HepG2 (cell line): ENCODE results near the gene UBE2E1. TPM values are rescaled to one million over a fixed set of nuclear protein-coding genes. Genes with fewer than 3 reads are reported as not detected.

ENCODE experiments used
- ATAC-seq: fragments of 200-7000 bp; cut with Tn5 transposase; 3 replicates; pipeline ENCODE4 v1.9.1; 2020; ENCODE audit warnings: mild to moderate bottlenecking, moderate library complexity
- BruUV-seq: library from RNA; stranded (reverse); fragments of 400-500 nt; replicated peaks from 2 replicates; lab custom pipeline; 2021; lab: Mats Ljungman, UMichigan
- CTCF ChIA-PET: fragments of 300-600 bp; formaldehyde crosslinking; extraction: SDS; loops from one replicate; lab custom pipeline; 2021; ENCODE audit warnings: low total read pairs, inconsistent platforms, low intra/inter-chr PET ratio; lab: Yijun Ruan, JAX
- POLR2A ChIA-PET: fragments of 350-600 bp; sonication (Branson Sonifier 250); formaldehyde crosslinking; loops from one replicate; lab custom pipeline; 2020; ENCODE audit warnings: antibody characterized with exemption, inconsistent platforms; lab: Yijun Ruan, JAX
- DNase-seq: peaks from one replicate; pipeline ENCODE4 v3.0.0-alpha.2; 2015; ENCODE audit warnings: low spot score
- FAIRE-seq: peaks from 3 replicates; lab custom pipeline; 2011; peaks lifted over from hg19 to GRCh38; lab: Jason Lieb, UNC
- H2AFZ ChIP-seq: one replicate; pipeline ENCODE4 v1.6.1; 2011; ENCODE audit warnings: low read length, inconsistent platforms
- H3K27ac ChIP-seq: fragments of 300-600 bp; 3 replicates; pipeline ENCODE4 v1.8.0; 2011; ENCODE audit warnings: mixed run types, mild to moderate bottlenecking, mixed read lengths, low read length, inconsistent platforms; ENCODE audit not compliant: insufficient read depth; ENCODE audit errors: extremely low read length
- H3K27me3 ChIP-seq, 2 experiments: fragments of 200-600 bp in 1 of 2; 2 replicates in 1 of 2; 3 replicates in 1 of 2; pipeline versions ENCODE4 v1.6.0 to v1.8.0; 2011; ENCODE audit warnings: low read length in 2 of 2, mild to moderate bottlenecking in 2 of 2, moderate library complexity in 2 of 2, inconsistent platforms in 1 of 2; ENCODE audit not compliant: insufficient read depth in 2 of 2, control insufficient read depth in 1 of 2
- H3K36me3 ChIP-seq, 2 experiments: fragments of 200-600 bp in 1 of 2; replicated peaks in 1 of 2; 2 replicates in 1 of 2; 3 replicates in 1 of 2; pipeline versions ENCODE4 v1.5.1 to v1.8.0; 2011; ENCODE audit warnings: low read length in 2 of 2, inconsistent platforms in 1 of 2; ENCODE audit not compliant: insufficient read depth in 2 of 2, control insufficient read depth in 1 of 2
- H3K4me1 ChIP-seq: 2 replicates; pipeline ENCODE4 v1.5.1; 2012; ENCODE audit warnings: low read length, inconsistent platforms; ENCODE audit not compliant: insufficient read depth
- H3K4me2 ChIP-seq: 2 replicates; pipeline ENCODE4 v1.6.0; 2011; ENCODE audit warnings: low read depth, low read length, inconsistent platforms
- H3K4me3 ChIP-seq, 3 experiments: fragments of 200-600 bp in 1 of 3; sonication (generic), shearing (Covaris generic) in 1 of 3; replicated peaks in 1 of 3; 2 replicates each; pipeline ENCODE4 v1.5.1; 2011 to 2016; ENCODE audit warnings: low read length in 3 of 3, inconsistent platforms in 2 of 3, low read depth in 2 of 3, mild to moderate bottlenecking in 2 of 3, control low read depth in 1 of 3, mixed read lengths in 1 of 3; ENCODE audit not compliant: insufficient read depth in 1 of 3
- H3K79me2 ChIP-seq: one replicate; pipeline ENCODE4 v1.6.1; 2011; ENCODE audit warnings: low read length, inconsistent platforms; ENCODE audit not compliant: insufficient read depth
- H3K9ac ChIP-seq: 2 replicates; pipeline ENCODE4 v1.6.0; 2011; ENCODE audit warnings: mild to moderate bottlenecking, low read depth, low read length, inconsistent platforms; ENCODE audit not compliant: insufficient read depth
- H3K9me3 ChIP-seq: 2 replicates; pipeline ENCODE4 v1.5.1; 2012; ENCODE audit warnings: mild to moderate bottlenecking, low read length
- H4K20me1 ChIP-seq: 2 replicates; pipeline ENCODE4 v1.6.0; 2011; ENCODE audit warnings: inconsistent platforms, mild to moderate bottlenecking, low read length, moderate library complexity; ENCODE audit not compliant: insufficient read depth
- ISL2 ChIP-seq: sonication (generic); formaldehyde crosslinking; IDR thresholded peaks from 2 replicates; pipeline ENCODE4 v1.5.0; 2020; ENCODE audit warnings: missing genetic modification reagents
- KDM5A ChIP-seq: fragments of 200-600 bp; sonication (generic); IDR thresholded peaks from 2 replicates; pipeline ENCODE4 v1.7.0; 2018; ENCODE audit warnings: antibody characterized with exemption, mild to moderate bottlenecking, low read length, borderline replicate concordance
- RAD21 ChIP-seq: fragments of 450-650 bp; formaldehyde crosslinking; IDR thresholded peaks from 2 replicates; pipeline ENCODE4 v1.5.0; 2020; ENCODE audit warnings: mild to moderate bottlenecking
- ZKSCAN8 ChIP-seq: IDR thresholded peaks from 2 replicates; pipeline ENCODE4 v1.6.1; 2016; ENCODE audit warnings: borderline replicate concordance, missing genetic modification reagents, missing compliant biosample characterization
- ZNF468 ChIP-seq: sonication (generic); formaldehyde crosslinking; IDR thresholded peaks from 2 replicates; pipeline ENCODE4 v1.8.0; 2022; ENCODE audit warnings: mild to moderate bottlenecking, moderate library complexity, missing genetic modification reagents
- ZNF501 ChIP-seq: sonication (generic); formaldehyde crosslinking; IDR thresholded peaks from 2 replicates; pipeline ENCODE4 v1.5.1; 2020; ENCODE audit warnings: mild to moderate bottlenecking, moderate library complexity, missing genetic modification reagents
- WGBS: methylation state at CpG from one replicate; pipeline ENCODE4 v1.1.6; 2017; ENCODE audit warnings: low lambda C conversion rate; 5-methylcytosine and 5-hydroxymethylcytosine counted together
- in situ Hi-C: cut with HindIII; loops from 2 replicates; pipeline ENCODE4 v1.10.0; 2017; ENCODE audit warnings: low pct_unique_long_range_greater_than_20kb; ENCODE audit not compliant: extremely low pct_ligation_motif_present
- intact Hi-C: fragments of 100-400 bp; cut with micrococcal nuclease; formaldehyde crosslinking; loops from one replicate; pipeline ENCODE4 v1.10.0; 2022; ENCODE audit not compliant: unreplicated experiment
- polyA plus RNA-seq, 8 experiments: library from polyadenylated mRNA; depleted of rRNA in 3 of 8; stranded (reverse) in 7 of 8; unstranded in 1 of 8; fragments of >200 nt; fragmentation: Illumina TruSeq in 4 of 8; extraction: Trizol in 4 of 8; gene quantifications; 2 replicates each; pipeline versions ENCODE4 v1.2.1 to v1.2.3, GENCODE V29; 2011 to 2016; ENCODE audit warnings: low read depth in 4 of 8, missing spikeins in 1 of 8, mixed read lengths in 1 of 8; ENCODE audit not compliant: insufficient read depth in 1 of 8
- total RNA-seq, 5 experiments: library from RNA; depleted of rRNA; stranded (reverse); fragments of >200 nt; fragmentation: Illumina TruSeq; extraction: Trizol; gene quantifications; 2 replicates each; pipeline ENCODE4 v1.2.3, GENCODE V29; 2016; ENCODE audit warnings: low read depth in 1 of 5
- TF ChIP-seq, protein P1 (sequence below): sonication (generic); formaldehyde crosslinking; IDR thresholded peaks from 2 replicates; pipeline ENCODE4 v1.5.0; 2020; ENCODE audit warnings: mild to moderate bottlenecking, missing genetic modification reagents
- TF ChIP-seq, protein P2 (sequence below): IDR thresholded peaks from 2 replicates; pipeline ENCODE4 v1.6.1; 2016; ENCODE audit warnings: mild to moderate bottlenecking, missing biosample characterization, missing genetic modification reagents

The UBE2E1 gene
- total and polyA plus RNA-seq, 2 of the 13 experiments (the other 11 are each of a cell fraction or from before 2014, with no cell fraction given), result 55.4 to 61.8 TPM

DNA sequence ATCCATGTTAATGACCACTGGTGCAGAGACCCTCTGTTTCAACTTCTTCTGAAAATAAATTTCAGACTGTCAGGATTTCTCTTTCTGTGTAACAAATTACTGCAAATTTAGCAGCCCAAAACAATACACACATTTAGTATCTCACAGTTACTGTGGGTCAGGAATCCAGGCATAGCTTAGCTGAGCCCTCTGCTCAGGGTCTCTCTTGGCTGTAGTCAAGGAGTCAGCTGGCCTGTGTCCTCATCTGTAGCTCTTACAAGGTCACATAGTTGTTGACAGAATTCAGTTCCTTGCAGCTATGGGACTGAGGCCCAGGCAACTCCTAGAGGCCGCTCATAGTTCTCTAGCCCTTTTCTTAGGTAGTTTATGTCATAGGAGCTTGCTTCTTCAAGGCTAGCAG, 59.2 kb downstream of the UBE2E1 start:
- intact Hi-C loops, result no loop called here
- no CpG with 5 or more reads among the region's 1 CpG for WGBS
- H3K4me3 ChIP-seq, result no peak overlapping the region
- no peak overlapping the region for H3K4me2 ChIP-seq
- H4K20me1 ChIP-seq, result peaks cover 18% of the 10 kb centered on the region
- no peak for DNase-seq
- peaks cover 29% of the 10 kb centered on the region for H3K4me1 ChIP-seq
- H3K27ac ChIP-seq, result no peak overlapping the region
- H2AFZ ChIP-seq, result no peak overlapping the region
- ChIA-PET POLR2A (interaction anchor here (1.4 kb wide), 1 partner anchor 52 kb away, joined by 5 read pairs; the partner anchor contains the start of genes NKIRAS1 and RPL15), CTCF (no interaction called here)
- FAIRE-seq, result no peak
- H3K79me2 ChIP-seq, result peaks cover 28% of the 10 kb centered on the region
- ATAC-seq, result peak; percentile 59
- H3K9me3 ChIP-seq, result no peaks in the 10 kb centered on the region
- TF ChIP-seq ISL2 (no peak), ZNF501 (CRISPR knock-in tag) (no peak), KDM5A (no peak), ZNF468 (CRISPR knock-in tag) (no peak), RAD21 (CRISPR knock-in tag) (no peak), ZKSCAN8 (CRISPR knock-in tag) (no peak)
- TF ChIP-seq, protein P1, sequence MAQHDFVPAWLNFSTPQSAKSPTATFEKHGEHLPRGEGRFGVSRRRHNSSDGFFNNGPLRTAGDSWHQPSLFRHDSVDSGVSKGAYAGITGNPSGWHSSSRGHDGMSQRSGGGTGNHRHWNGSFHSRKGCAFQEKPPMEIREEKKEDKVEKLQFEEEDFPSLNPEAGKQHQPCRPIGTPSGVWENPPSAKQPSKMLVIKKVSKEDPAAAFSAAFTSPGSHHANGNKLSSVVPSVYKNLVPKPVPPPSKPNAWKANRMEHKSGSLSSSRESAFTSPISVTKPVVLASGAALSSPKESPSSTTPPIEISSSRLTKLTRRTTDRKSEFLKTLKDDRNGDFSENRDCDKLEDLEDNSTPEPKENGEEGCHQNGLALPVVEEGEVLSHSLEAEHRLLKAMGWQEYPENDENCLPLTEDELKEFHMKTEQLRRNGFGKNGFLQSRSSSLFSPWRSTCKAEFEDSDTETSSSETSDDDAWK (CRISPR knock-in tag), result no peak
- TF ChIP-seq, protein P2, sequence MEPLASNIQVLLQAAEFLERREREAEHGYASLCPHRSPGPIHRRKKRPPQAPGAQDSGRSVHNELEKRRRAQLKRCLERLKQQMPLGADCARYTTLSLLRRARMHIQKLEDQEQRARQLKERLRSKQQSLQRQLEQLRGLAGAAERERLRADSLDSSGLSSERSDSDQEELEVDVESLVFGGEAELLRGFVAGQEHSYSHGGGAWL (CRISPR knock-in tag), result no peak
- H3K36me3 ChIP-seq, result peaks cover 0 to 7% of the 10 kb centered on the region in 2 experiments; a peak in 2 of 5 replicates
- no TSS peak for BruUV-seq
- H3K27me3 ChIP-seq, result no peaks in the 10 kb centered on the region
- H3K9ac ChIP-seq, result no peak overlapping the region
- in situ Hi-C loops, result no loop called here
